Liver (tissue), 3 donors: ENCODE results near the gene FIBCD1.

Experiments
- ATF3 ChIP-seq: IDR thresholded peaks from 2 replicates; pipeline ENCODE4 v1.6.1; 2016; ENCODE audit warnings: antibody characterized with exemption
- CTCF ChIP-seq: fragments of 150-350 bp; IDR thresholded peaks from 2 replicates; pipeline ENCODE4 v1.5.1; 2017; ENCODE audit warnings: improper control_type of control experiment, low read depth, low read length; ENCODE audit not compliant: missing input control
- EGR1 ChIP-seq, 2 donors: IDR thresholded peaks; 2 replicates each; pipeline ENCODE4 v1.6.1; 2016 to 2018; ENCODE audit warnings: antibody characterized with exemption in 2 of 2, low read depth in 2 of 2
- GABPA ChIP-seq, 2 donors: IDR thresholded peaks in 1 of 2; conservative IDR thresholded peaks in 1 of 2; 2 replicates each; pipeline ENCODE4 v1.6.1; 2016; ENCODE audit warnings: antibody characterized with exemption in 2 of 2, mild to moderate bottlenecking in 1 of 2, moderate library complexity in 1 of 2
- HNF4G ChIP-seq: IDR thresholded peaks from 2 replicates; pipeline ENCODE4 v1.6.1; 2016; ENCODE audit warnings: antibody characterized with exemption
- JUND ChIP-seq, 2 donors: IDR thresholded peaks; 2 replicates each; pipeline ENCODE4 v1.6.1; 2016; ENCODE audit warnings: antibody characterized with exemption in 2 of 2
- MAX ChIP-seq: IDR thresholded peaks from 2 replicates; pipeline ENCODE4 v1.6.1; 2016; ENCODE audit warnings: antibody characterized with exemption
- NR2F2 ChIP-seq: IDR thresholded peaks from 2 replicates; pipeline ENCODE4 v1.6.1; 2016; ENCODE audit warnings: antibody characterized with exemption
- RAD21 ChIP-seq, 2 donors: IDR thresholded peaks; 2 replicates each; pipeline ENCODE4 v1.6.1; 2016; ENCODE audit warnings: antibody characterized with exemption in 2 of 2, mild to moderate bottlenecking in 2 of 2
- REST ChIP-seq: IDR thresholded peaks from 2 replicates; pipeline ENCODE4 v1.6.1; 2016; ENCODE audit warnings: antibody characterized with exemption, mild to moderate bottlenecking
- SP1 ChIP-seq: IDR thresholded peaks from 2 replicates; pipeline ENCODE4 v1.6.1; 2018; ENCODE audit warnings: antibody characterized with exemption, mild to moderate bottlenecking
- TAF1 ChIP-seq: conservative IDR thresholded peaks from 2 replicates; pipeline ENCODE4 v1.6.1; 2016; ENCODE audit warnings: antibody characterized with exemption, mild to moderate bottlenecking
- YY1 ChIP-seq: IDR thresholded peaks from 2 replicates; pipeline ENCODE4 v1.6.1; 2016; ENCODE audit warnings: antibody characterized with exemption, mild to moderate bottlenecking
- ZBTB33 ChIP-seq: IDR thresholded peaks from 2 replicates; pipeline ENCODE4 v1.6.1; 2016; ENCODE audit warnings: antibody characterized with exemption
- donor health status: healthy.
- donor health status: healthy.

GRCh38 chr9:130972957-130973685 is 34.1 kb upstream of the FIBCD1 start:
- no peak for TF ChIP-seq CTCF
- no peak for TF ChIP-seq GABPA (IDR thresholded peaks at IDR 0.05 in 1 of 2, conservative IDR thresholded peaks at IDR 0.05 in 1 of 2)
- no peak for TF ChIP-seq ZBTB33
- no peak for TF ChIP-seq ATF3
- TF ChIP-seq TAF1 = no peak
- no peak for TF ChIP-seq REST
- TF ChIP-seq MAX = no peak
- no peak for TF ChIP-seq JUND (IDR thresholded peaks at IDR 0.05)
- no peak for TF ChIP-seq YY1
- TF ChIP-seq RAD21 (IDR thresholded peaks at IDR 0.05) = no peak
- TF ChIP-seq EGR1 (IDR thresholded peaks at IDR 0.05; ENCODE audit: low read depth in 2 of 2) = no peak
- TF ChIP-seq SP1 = no peak
- no peak for TF ChIP-seq HNF4G
- no peak for TF ChIP-seq NR2F2
